HG03280 (cell line): Measurements from ENCODE around the gene TTC9.

Experiments used
- ATAC-seq: cut with Tn5 transposase; IDR thresholded peaks from one replicate; pipeline ENCODE4 v1.9.1; 2021; ENCODE audit warnings: mild to moderate bottlenecking, moderate library complexity; ENCODE audit not compliant: unreplicated experiment

TTC9 gene

GRCh38 chr14:70711451-70711850, 69.7 kb downstream of the TTC9 start:
- no peak for ATAC-seq

GRCh38 chr14:70713096-70713495, 71.4 kb downstream of the TTC9 start:
- no peak for ATAC-seq

- ATAC-seq, result no peak
Observed at GRCh38 chr14:70713511-70713916, 71.8 kb downstream of the TTC9 start.

- no peak for ATAC-seq
Observed at GRCh38 chr14:70714055-70714550, 72.4 kb downstream of the TTC9 start.

- ATAC-seq, result no peak
Observed at GRCh38 chr14:70716483-70716882, 74.8 kb downstream of the TTC9 start.

- no peak for ATAC-seq
Observed at GRCh38 chr14:70716958-70717357, 75.2 kb downstream of the TTC9 start.

- no peak for ATAC-seq
Observed at GRCh38 chr14:70718383-70719118, 76.8 kb downstream of the TTC9 start.

GRCh38 chr14:70721542-70721941, 79.8 kb downstream of the TTC9 start:
- ATAC-seq, result no peak

GRCh38 chr14:70722418-70722817, 80.7 kb downstream of the TTC9 start:
- no peak for ATAC-seq

GRCh38 chr14:70723276-70723675, 81.6 kb downstream of the TTC9 start:
- ATAC-seq, result no peak

- ATAC-seq, result no peak
Observed at GRCh38 chr14:70724110-70724509, 82.4 kb downstream of the TTC9 start.

- ATAC-seq, result no peak
Observed at GRCh38 chr14:70724944-70725343, 83.2 kb downstream of the TTC9 start.
